ENCODE results near the gene SMIM32. TPM values are rescaled to one million over a fixed set of nuclear protein-coding genes. Genes with fewer than 3 reads are reported as not detected.

SMIM32 gene
- total and polyA plus RNA-seq, 2 donors from 2014 or later: 5.1 to 63.6 TPM

DNA sequence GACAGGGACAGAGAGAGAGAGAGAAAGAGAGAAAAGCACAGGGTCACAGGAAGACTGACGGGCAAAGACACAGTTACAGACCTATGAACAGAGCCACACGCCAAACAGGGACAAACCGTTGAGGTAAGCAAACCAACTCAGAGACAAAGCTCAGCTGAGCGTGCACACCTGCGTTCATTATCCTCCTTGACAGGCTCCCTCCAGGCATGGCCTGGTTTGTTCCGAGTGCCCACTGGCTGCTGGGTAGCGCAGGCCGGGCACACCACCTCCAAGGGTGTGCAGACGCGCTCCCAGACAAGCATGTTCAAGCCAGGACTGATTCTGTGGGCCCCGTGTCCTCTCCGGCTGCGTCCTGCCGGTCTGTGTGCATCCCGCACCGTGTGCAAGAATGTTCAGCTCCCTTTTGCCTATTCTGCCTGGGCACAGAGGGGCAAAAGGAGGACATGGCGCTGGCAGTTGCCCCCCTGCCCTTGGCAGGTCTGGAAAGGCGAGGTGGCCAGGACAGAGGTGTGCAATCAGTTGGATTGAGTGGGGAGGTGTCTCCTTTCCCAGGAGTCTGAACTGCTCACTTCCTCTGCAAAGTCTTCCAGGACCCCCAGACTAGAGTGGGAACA lies 467 bp upstream of the SMIM32 start:
- Histone ChIP-seq H3K4me3 (ENCODE audit: low read length in 3 of 3) (peak overlapping the region; percentile 48 to 75 (median 73)), H3K9me3 (ENCODE audit: control insufficient read depth in 2 of 3, insufficient read depth in 1 of 3, low read length in 3 of 3) (no peaks in the 10 kb centered on the region), H3K4me1 (ENCODE audit: control insufficient read depth in 2 of 3, insufficient read depth in 2 of 3, low read depth in 1 of 3, low read length in 3 of 3) (peaks cover 0 to 15% (median 4%) of the 10 kb centered on the region in 3 donors), H3K27ac (ENCODE audit: low read depth in 2 of 2, low read length in 2 of 2) (peak overlapping the region; percentile 5 to 32), H3K36me3 (ENCODE audit: control insufficient read depth in 2 of 3, insufficient read depth in 3 of 3, low read length in 3 of 3) (no peaks in the 10 kb centered on the region), H3K9ac (ENCODE audit: low read length in 3 of 3) (peak overlapping the region in 2 of 3 donors; percentile 33 to 58), H3K27me3 (ENCODE audit: control insufficient read depth, insufficient read depth, low read length) (peaks cover 15% of the 10 kb centered on the region)
- DNase-seq (no peak), FAIRE-seq (no peak)
- intact Hi-C loops (cut with DNase I): no loop called here
- TF ChIP-seq, protein P1, sequence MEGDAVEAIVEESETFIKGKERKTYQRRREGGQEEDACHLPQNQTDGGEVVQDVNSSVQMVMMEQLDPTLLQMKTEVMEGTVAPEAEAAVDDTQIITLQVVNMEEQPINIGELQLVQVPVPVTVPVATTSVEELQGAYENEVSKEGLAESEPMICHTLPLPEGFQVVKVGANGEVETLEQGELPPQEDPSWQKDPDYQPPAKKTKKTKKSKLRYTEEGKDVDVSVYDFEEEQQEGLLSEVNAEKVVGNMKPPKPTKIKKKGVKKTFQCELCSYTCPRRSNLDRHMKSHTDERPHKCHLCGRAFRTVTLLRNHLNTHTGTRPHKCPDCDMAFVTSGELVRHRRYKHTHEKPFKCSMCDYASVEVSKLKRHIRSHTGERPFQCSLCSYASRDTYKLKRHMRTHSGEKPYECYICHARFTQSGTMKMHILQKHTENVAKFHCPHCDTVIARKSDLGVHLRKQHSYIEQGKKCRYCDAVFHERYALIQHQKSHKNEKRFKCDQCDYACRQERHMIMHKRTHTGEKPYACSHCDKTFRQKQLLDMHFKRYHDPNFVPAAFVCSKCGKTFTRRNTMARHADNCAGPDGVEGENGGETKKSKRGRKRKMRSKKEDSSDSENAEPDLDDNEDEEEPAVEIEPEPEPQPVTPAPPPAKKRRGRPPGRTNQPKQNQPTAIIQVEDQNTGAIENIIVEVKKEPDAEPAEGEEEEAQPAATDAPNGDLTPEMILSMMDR (IDR thresholded peaks at IDR 0.05; ENCODE audit: borderline replicate concordance, extremely low read depth, insufficient read depth): no peak

DNA sequence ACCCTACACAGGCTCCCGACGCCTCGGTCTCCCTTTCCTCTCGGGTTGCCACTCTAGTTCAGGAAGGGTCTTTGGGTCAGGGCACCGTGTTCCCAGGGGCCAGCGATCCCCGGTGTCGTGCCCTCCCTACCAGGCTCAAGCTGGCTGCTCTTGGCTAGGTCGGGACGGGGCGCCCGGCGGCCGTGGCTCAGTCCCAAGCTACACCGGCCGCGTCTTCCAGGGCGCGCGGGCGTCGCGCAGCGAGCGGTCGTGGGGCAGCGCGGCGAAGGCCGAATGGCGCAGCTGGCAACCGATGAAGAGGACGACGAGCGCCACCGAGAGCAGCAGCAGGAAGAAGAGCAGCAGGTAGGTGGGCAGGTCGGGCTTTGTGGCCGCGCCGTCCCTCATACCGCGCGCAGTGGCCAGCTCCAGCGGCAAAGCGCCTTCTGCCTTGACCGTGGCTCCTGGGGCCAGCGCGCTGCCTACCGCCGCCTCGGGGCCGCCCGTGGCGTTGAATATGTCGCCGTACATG lies 892 bp downstream of the SMIM32 start:
- DNase-seq (peak in 3 of 5 donors; percentile 21 to 69 (median 51)), FAIRE-seq (no peak)
- Histone ChIP-seq H3K9ac (ENCODE audit: low read length in 3 of 3) (peak overlapping the region in 2 of 3 donors; percentile 19 to 55), H3K4me1 (ENCODE audit: control insufficient read depth in 2 of 3, insufficient read depth in 2 of 3, low read depth in 1 of 3, low read length in 3 of 3) (peaks cover 0 to 10% (median 0%) of the 10 kb centered on the region in 3 donors), H3K9me3 (ENCODE audit: control insufficient read depth in 2 of 3, insufficient read depth in 1 of 3, low read length in 3 of 3) (no peaks in the 10 kb centered on the region), H3K27me3 (ENCODE audit: control insufficient read depth, insufficient read depth, low read length) (peaks cover 15% of the 10 kb centered on the region), H3K36me3 (ENCODE audit: control insufficient read depth in 2 of 3, insufficient read depth in 3 of 3, low read length in 3 of 3) (no peaks in the 10 kb centered on the region), H3K4me3 (ENCODE audit: low read length in 3 of 3) (peak overlapping the region; percentile 39 to 75 (median 67)), H3K27ac (ENCODE audit: low read depth in 2 of 2, low read length in 2 of 2) (peak overlapping the region; percentile 82 to 85)
- intact Hi-C loops (cut with DNase I): no loop called here
- TF ChIP-seq, protein P1 (IDR thresholded peaks at IDR 0.05; ENCODE audit: borderline replicate concordance, extremely low read depth, insufficient read depth): no peak

DNA sequence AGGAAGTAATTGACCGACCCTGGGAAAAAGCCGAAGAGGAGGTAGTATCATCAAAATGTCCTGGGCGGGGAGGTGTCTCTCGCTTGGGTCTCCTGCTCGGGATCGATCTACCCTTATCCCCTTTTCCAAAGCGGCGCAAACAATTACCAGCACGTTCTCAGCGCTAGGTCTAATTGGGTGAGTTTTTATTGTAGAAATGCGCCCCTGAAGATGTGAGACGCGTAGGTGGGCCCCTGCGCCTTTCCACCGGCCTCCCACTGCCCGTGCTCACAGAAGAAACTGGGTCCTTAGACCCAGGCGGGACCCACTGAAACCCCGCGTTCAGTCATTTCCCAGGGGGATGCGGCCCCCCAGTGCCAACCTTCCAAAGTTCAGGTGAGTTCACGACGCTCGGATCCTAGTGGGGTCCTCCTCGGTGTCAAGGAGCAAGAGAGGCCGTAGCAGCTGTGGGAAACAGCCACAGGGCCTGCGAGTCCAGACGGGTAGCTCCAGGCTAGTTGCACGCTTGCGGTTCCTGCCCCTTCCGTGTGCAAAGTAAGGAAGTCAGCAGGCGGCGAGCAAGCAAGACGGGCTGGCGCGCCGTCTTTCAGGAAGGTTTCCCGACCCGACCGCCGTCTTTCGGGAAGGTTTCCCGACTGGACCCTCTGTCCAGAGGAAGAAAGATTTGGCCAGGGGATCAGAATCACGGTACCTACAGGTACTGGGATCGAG lies 1.5 kb downstream of the SMIM32 start:
- H3K36me3 ChIP-seq (ENCODE audit: control insufficient read depth in 2 of 3, insufficient read depth in 3 of 3, low read length in 3 of 3): no peaks in the 10 kb centered on the region
- peak overlapping the region; percentile 39 to 75 (median 67) for H3K4me3 ChIP-seq (ENCODE audit: low read length in 3 of 3)
- peak overlapping the region in 2 of 3 donors; percentile 18 to 55 for H3K9ac ChIP-seq (ENCODE audit: low read length in 3 of 3)
- intact Hi-C loops (cut with DNase I): no loop called here
- TF ChIP-seq, protein P1 (IDR thresholded peaks at IDR 0.05; ENCODE audit: borderline replicate concordance, extremely low read depth, insufficient read depth): no peak
- FAIRE-seq (no peak), DNase-seq (peak in 3 of 5 donors; percentile 43 to 56 (median 56))
- H3K9me3 ChIP-seq (ENCODE audit: control insufficient read depth in 2 of 3, insufficient read depth in 1 of 3, low read length in 3 of 3): no peaks in the 10 kb centered on the region
- peak overlapping the region; percentile 82 to 85 for H3K27ac ChIP-seq (ENCODE audit: low read depth in 2 of 2, low read length in 2 of 2)
- H3K27me3 ChIP-seq (ENCODE audit: control insufficient read depth, insufficient read depth, low read length): peaks cover 15% of the 10 kb centered on the region
- peaks cover 0 to 10% (median 0%) of the 10 kb centered on the region in 3 donors for H3K4me1 ChIP-seq (ENCODE audit: control insufficient read depth in 2 of 3, insufficient read depth in 2 of 3, low read depth in 1 of 3, low read length in 3 of 3)

Measured in kidney (tissue), 14 donors.